ENCODE data around the gene IL17C. TPM values are rescaled to one million over a fixed set of nuclear protein-coding genes. Genes with fewer than 3 reads are reported as not detected.

The IL17C gene
- total RNA-seq, 4 donors from 2014 or later, result 0.91 TPM; not detected in 3

- 87 to 95% methylated on average over 10 to 29 of the region's 29 CpGs for WGBS, 2 donors
- no peak overlapping the region for H3K4me3 ChIP-seq (ENCODE audit: low read depth, poor library complexity, severe bottlenecking)
Measured at GRCh38 chr16:88651989-88652761, 13.8 kb downstream of the IL17C start.

GRCh38 chr16:88652762-88653063 lies 14.3 kb downstream of the IL17C start:
- no peak overlapping the region for H3K4me3 ChIP-seq (ENCODE audit: low read depth, poor library complexity, severe bottlenecking)
- 86 to 95% methylated on average over 4 to 8 of the region's 8 CpGs for WGBS, 2 donors
- intact Hi-C loops (cut with DNase I; ENCODE audit: low total_unique reads), result no loop called here
- no peak for TF ChIP-seq CTCF (IDR thresholded peaks at IDR 0.05)
- TF ChIP-seq POLR2A (IDR thresholded peaks at IDR 0.05), result no peak
- DNase-seq (ENCODE audit: low spot score in 2 of 2), result no peak

More at GRCh38 chr16:88651989-88652761, 13.8 kb downstream of the IL17C start:
- DNase-seq (ENCODE audit: low spot score in 2 of 2), result no peak
- TF ChIP-seq POLR2A (IDR thresholded peaks at IDR 0.05) (no peak), CTCF (IDR thresholded peaks at IDR 0.05) (no peak)
- intact Hi-C loops (cut with DNase I; ENCODE audit: low total_unique reads), result no loop called here

DNA sequence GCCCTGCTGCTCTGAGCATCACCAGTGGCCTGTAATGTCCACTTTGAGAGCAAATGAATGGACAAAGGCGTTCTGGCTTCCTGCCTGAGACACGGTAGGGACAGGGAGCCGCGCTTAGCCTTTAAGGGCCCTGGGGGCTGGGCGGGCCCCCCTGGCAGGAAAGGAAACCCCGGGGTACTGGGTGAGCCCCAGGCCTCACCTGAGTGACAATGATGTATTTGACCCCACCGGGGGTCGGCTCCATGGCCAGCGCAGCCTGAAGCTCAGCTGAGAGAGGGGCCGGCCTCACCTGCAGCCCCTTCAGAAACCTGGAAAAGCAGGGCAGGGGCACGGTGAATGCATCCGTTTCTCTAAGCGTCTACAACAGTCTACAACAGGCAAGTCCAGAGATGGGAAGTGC lies 14.7 kb downstream of the IL17C start:
- H3K4me3 ChIP-seq (ENCODE audit: low read depth, poor library complexity, severe bottlenecking), result no peak overlapping the region
- intact Hi-C loops (cut with DNase I; ENCODE audit: low total_unique reads), result no loop called here
- 83 to 87% methylated on average over 8 to 13 of the region's 13 CpGs for WGBS, 2 donors
- TF ChIP-seq CTCF (IDR thresholded peaks at IDR 0.05), result no peak
- TF ChIP-seq POLR2A (IDR thresholded peaks at IDR 0.05), result no peak
- no peak for DNase-seq (ENCODE audit: low spot score in 2 of 2)

- intact Hi-C loops (cut with DNase I; ENCODE audit: low total_unique reads), result no loop called here
Measured at GRCh38 chr16:88653596-88654362, 15.4 kb downstream of the IL17C start.

GRCh38 chr16:88654363-88655052 lies 16.1 kb downstream of the IL17C start:
- H3K4me3 ChIP-seq (ENCODE audit: low read depth, poor library complexity, severe bottlenecking), result no peak overlapping the region
- no peak for DNase-seq (ENCODE audit: low spot score in 2 of 2)
- TF ChIP-seq POLR2A (IDR thresholded peaks at IDR 0.05), result no peak
- no peak for TF ChIP-seq CTCF (IDR thresholded peaks at IDR 0.05)
- intact Hi-C loops (cut with DNase I; ENCODE audit: low total_unique reads), result no loop called here
- 89% methylated on average over 23 to 28 of the region's 28 CpGs for WGBS, 2 donors

More at GRCh38 chr16:88653596-88654362, 15.4 kb downstream of the IL17C start:
- DNase-seq (ENCODE audit: low spot score in 2 of 2), result no peak
- WGBS, 2 donors, result 72 to 76% methylated on average over 32 of the region's 32 CpGs
- no peak overlapping the region for H3K4me3 ChIP-seq (ENCODE audit: low read depth, poor library complexity, severe bottlenecking)
- no peak for TF ChIP-seq POLR2A (IDR thresholded peaks at IDR 0.05)
